Mucosa of descending colon (tissue), 3 donors: ENCODE data around the gene CASP2. TPM values are rescaled to one million over a fixed set of nuclear protein-coding genes. Genes with fewer than 3 reads are reported as not detected.

Experiments
- ATAC-seq: fragments of 200-7000 bp; cut with Tn5 transposase; one replicate; pipeline ENCODE4 v1.9.1; 2020; ENCODE audit warnings: mild to moderate bottlenecking, moderate library complexity
- DNase-seq, 3 donors: peaks; one replicate each; pipeline ENCODE4 v3.0.0-alpha.2; 2020
- H3K36me3 ChIP-seq: fragments of 200-600 bp; one replicate; pipeline ENCODE4 v1.8.0; 2021; ENCODE audit warnings: low read depth, mild to moderate bottlenecking
- H3K4me1 ChIP-seq: fragments of 200-600 bp; one replicate; pipeline ENCODE4 v1.8.0; 2021; ENCODE audit warnings: low read depth, mild to moderate bottlenecking
- H3K4me3 ChIP-seq: fragments of 200-600 bp; one replicate; pipeline ENCODE4 v1.8.0; 2021; ENCODE audit warnings: mild to moderate bottlenecking
- H3K9me3 ChIP-seq: fragments of 200-600 bp; one replicate; pipeline ENCODE4 v1.8.0; 2021; ENCODE audit warnings: mild to moderate bottlenecking
- intact Hi-C, 2 donors: fragments of 100-400 bp; cut with DNase I in 1 of 2; cut with micrococcal nuclease in 1 of 2; formaldehyde crosslinking; loops; one replicate each; pipeline versions ENCODE4 v1.11.0 to v1.11.1; 2022; cut with DNase I, micrococcal nuclease
- total RNA-seq, 3 donors: library from RNA; stranded (reverse); fragmentation: NEBNext Ultra II Directional in 2 of 3; extraction: Animal tissue kit (Norgen Biotek cat#: 25700) in 2 of 3; gene quantifications; one replicate each; pipeline versions ENCODE4 v1.2.1 to v1.2.4, GENCODE V29; 2021 to 2023
- TF ChIP-seq, protein P1 (sequence below): fragments of 200-600 bp; IDR thresholded peaks from one replicate; pipeline ENCODE4 v1.8.0; 2022; ENCODE audit warnings: antibody characterized with exemption, mild to moderate bottlenecking
- donor health status: DM: no; HTN: no; CAD: no; lungs with moderate emphysema.
- donor health status: DM: no; HTN: no; CAD: no.
- donor health status: DM: no; HTN: yes; CAD: no.

Gene CASP2
- total RNA-seq, 3 donors from 2014 or later: 26.1 to 39.5 (median 33.4) TPM

DNA sequence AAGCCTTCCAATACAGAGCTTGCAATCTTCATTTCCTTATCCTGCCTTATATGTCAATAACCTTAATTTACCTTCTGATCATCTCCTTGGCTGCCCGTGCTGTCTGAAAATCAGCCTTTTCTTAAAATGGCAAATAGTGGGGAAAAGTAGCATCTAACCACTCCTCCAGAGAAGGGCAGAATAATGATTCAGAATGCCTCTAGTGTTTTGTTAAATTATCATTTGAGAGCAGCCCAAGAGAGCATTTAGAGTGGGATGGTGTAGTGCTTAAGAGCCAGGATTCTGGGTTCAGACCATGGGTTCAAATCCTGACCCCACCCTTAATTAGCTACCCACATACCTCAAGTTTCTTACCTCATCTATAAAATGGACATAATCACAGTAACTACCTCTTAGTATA, 8.0 kb upstream of the CASP2 start:
- Histone ChIP-seq H3K4me3 (no peak overlapping the region), H3K4me1 (peaks cover 33% of the 10 kb centered on the region), H3K9me3 (no peaks in the 10 kb centered on the region), H3K36me3 (no peaks in the 10 kb centered on the region)
- ATAC-seq: no peak
- intact Hi-C loops: no loop called here
- TF ChIP-seq, protein P1, sequence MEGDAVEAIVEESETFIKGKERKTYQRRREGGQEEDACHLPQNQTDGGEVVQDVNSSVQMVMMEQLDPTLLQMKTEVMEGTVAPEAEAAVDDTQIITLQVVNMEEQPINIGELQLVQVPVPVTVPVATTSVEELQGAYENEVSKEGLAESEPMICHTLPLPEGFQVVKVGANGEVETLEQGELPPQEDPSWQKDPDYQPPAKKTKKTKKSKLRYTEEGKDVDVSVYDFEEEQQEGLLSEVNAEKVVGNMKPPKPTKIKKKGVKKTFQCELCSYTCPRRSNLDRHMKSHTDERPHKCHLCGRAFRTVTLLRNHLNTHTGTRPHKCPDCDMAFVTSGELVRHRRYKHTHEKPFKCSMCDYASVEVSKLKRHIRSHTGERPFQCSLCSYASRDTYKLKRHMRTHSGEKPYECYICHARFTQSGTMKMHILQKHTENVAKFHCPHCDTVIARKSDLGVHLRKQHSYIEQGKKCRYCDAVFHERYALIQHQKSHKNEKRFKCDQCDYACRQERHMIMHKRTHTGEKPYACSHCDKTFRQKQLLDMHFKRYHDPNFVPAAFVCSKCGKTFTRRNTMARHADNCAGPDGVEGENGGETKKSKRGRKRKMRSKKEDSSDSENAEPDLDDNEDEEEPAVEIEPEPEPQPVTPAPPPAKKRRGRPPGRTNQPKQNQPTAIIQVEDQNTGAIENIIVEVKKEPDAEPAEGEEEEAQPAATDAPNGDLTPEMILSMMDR: no peak
- DNase-seq: no peak

DNA sequence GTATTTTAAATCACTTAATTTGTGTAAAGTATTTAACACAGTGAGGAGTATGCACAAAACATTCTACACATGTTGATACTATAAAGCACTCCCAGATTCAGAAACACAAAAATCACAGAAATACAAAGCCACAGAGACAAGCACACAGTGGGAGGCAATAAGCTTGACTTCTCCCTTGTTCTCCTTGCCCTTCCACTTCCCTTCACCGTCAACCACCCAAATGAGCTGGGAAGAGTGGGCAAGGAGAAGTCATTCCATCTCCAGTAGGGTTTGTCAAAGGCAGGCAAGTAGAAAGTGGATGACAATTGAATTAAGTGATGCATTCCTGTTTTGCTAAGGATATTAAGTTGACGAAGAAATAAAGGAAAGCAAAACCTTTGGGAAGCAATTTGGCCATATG, 7.6 kb upstream of the CASP2 start:
- Histone ChIP-seq H3K4me3 (no peak overlapping the region), H3K9me3 (no peaks in the 10 kb centered on the region), H3K4me1 (peaks cover 35% of the 10 kb centered on the region), H3K36me3 (no peaks in the 10 kb centered on the region)
- TF ChIP-seq, protein P1: no peak
- intact Hi-C loops: no loop called here
- ATAC-seq (no peak), DNase-seq (no peak)

DNA sequence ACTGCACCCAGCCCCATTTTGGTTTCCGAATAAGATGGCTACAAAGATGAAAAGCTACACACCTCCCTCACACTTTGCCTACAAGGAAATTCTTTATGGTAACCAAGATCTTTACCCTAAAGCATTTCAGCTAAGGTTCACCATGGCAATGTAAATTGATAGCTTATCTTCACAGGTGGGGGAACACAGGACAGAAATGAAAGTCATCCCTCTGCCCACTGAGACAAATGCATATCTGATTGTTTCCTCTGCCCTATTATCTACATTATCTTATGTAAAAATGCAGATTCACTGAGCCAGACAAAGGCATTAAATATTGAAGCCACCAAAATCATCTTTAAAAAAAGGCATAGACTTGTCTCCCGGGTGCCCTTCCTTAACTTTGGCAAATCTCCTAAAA, 6.6 kb upstream of the CASP2 start:
- TF ChIP-seq, protein P1: no peak
- DNase-seq (no peak), ATAC-seq (no peak)
- H3K4me3 ChIP-seq: no peak overlapping the region
- peaks cover 40% of the 10 kb centered on the region for H3K4me1 ChIP-seq
- no peaks in the 10 kb centered on the region for H3K36me3 ChIP-seq
- intact Hi-C loops: no loop called here
- H3K9me3 ChIP-seq: no peaks in the 10 kb centered on the region

DNA sequence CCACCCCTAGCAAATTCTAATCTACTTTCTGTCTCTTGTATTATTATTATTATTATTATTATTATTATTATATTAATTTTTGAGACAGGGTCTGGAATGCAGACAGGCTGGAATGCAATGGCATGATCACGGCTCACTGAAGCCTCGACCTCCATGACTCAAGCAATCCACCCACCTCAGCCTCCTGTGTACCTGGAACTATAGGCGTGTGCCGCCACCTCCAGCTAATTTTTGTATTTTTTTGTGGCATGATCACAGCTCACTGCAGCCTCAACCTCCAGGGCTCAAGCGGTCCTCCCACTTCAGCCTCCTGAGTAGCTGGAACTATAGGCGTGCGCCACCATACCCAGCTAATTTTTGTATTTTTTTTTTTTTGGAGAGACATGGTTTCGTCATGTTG, 6.0 kb upstream of the CASP2 start:
- Histone ChIP-seq H3K4me1 (peaks cover 40% of the 10 kb centered on the region), H3K9me3 (no peaks in the 10 kb centered on the region), H3K4me3 (no peak overlapping the region), H3K36me3 (no peaks in the 10 kb centered on the region)
- ATAC-seq: no peak
- TF ChIP-seq, protein P1: no peak
- DNase-seq: no peak
- intact Hi-C loops: no loop called here

DNA sequence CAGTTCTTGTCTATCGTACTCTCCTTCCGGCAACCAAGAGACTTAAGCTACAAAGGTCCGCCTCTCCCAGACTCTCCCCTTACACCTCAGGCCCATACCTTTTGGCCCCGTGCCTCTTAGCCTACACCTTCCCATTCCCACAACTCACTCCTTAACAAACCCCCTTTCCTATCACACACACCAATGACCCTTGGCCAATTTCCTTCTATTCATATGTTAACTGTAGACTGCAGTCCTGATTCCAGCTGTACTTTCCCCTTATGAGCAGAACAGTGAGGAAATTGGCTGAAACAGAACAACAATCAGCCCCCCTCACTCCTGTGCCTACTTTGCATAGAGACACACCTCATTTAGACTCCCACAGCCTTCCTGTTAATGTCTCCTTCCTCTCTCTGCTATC, 4.8 kb upstream of the CASP2 start:
- ATAC-seq: peak; percentile 25
- H3K36me3 ChIP-seq: no peaks in the 10 kb centered on the region
- intact Hi-C loops: no loop called here
- no peaks in the 10 kb centered on the region for H3K9me3 ChIP-seq
- DNase-seq: peak in 2 of 3 donors; percentile 60 to 62
- TF ChIP-seq, protein P1: no peak
- H3K4me1 ChIP-seq: peaks cover 46% of the 10 kb centered on the region
- H3K4me3 ChIP-seq: no peak overlapping the region
